ENCODE data around the gene NPR1. TPM values are rescaled to one million over a fixed set of nuclear protein-coding genes. Genes with fewer than 3 reads are reported as not detected.

Gene NPR1
- total RNA-seq, 1 donor from 2014 or later, result 5.9 TPM

- H3K27me3 Mint-ChIP-seq (ENCODE audit: low read depth), result peaks cover 49% of the 10 kb centered on the region
- H3K27ac Mint-ChIP-seq, result no peak overlapping the region
- peak overlapping the region; percentile 79 for H3K4me3 Mint-ChIP-seq
- no peaks in the 10 kb centered on the region for H3K9me3 Mint-ChIP-seq
- no peaks in the 10 kb centered on the region for H3K36me3 Mint-ChIP-seq
- H3K4me1 Mint-ChIP-seq, result peaks cover 23% of the 10 kb centered on the region
- TF ChIP-seq CTCF (IDR thresholded peaks at IDR 0.05; ENCODE audit: unreplicated experiment), result peak; percentile 71
- peak in 1 of 2 experiments; percentile 64 for DNase-seq (ENCODE audit: low spot score in 2 of 2, unreplicated experiment in 2 of 2)
These were observed 570 bp upstream of the NPR1 start for GRCh38 chr1:153677718-153678518.

GRCh38 chr1:153679337-153680119 is 1.0 kb downstream of the NPR1 start:
- Mint-ChIP-seq H3K9me3 (no peaks in the 10 kb centered on the region), H3K27ac (peak overlapping the region; percentile 56), H3K27me3 (ENCODE audit: low read depth) (peaks cover 57% of the 10 kb centered on the region), H3K4me1 (peaks cover 29% of the 10 kb centered on the region), H3K36me3 (peaks cover 1% of the 10 kb centered on the region), H3K4me3 (peak overlapping the region; percentile 79)
- no peak for TF ChIP-seq CTCF (IDR thresholded peaks at IDR 0.05; ENCODE audit: unreplicated experiment)
- DNase-seq (ENCODE audit: low spot score in 2 of 2, unreplicated experiment in 2 of 2), result peak in 1 of 2 experiments; percentile 49

GRCh38 chr1:153680120-153680403 is 1.6 kb downstream of the NPR1 start:
- Mint-ChIP-seq H3K27ac (peak overlapping the region; percentile 56), H3K4me1 (peaks cover 29% of the 10 kb centered on the region), H3K36me3 (peaks cover 1% of the 10 kb centered on the region), H3K27me3 (ENCODE audit: low read depth) (peaks cover 57% of the 10 kb centered on the region), H3K4me3 (peak overlapping the region; percentile 79), H3K9me3 (no peaks in the 10 kb centered on the region)
- DNase-seq (ENCODE audit: low spot score in 2 of 2, unreplicated experiment in 2 of 2), result no peak
- TF ChIP-seq CTCF (IDR thresholded peaks at IDR 0.05; ENCODE audit: unreplicated experiment), result no peak

- peaks cover 25% of the 10 kb centered on the region for H3K4me1 Mint-ChIP-seq
- peaks cover 1% of the 10 kb centered on the region for H3K36me3 Mint-ChIP-seq
- no peak overlapping the region for H3K27ac Mint-ChIP-seq
- H3K9me3 Mint-ChIP-seq, result no peaks in the 10 kb centered on the region
- no peak for DNase-seq (ENCODE audit: low spot score in 2 of 2, unreplicated experiment in 2 of 2)
- H3K4me3 Mint-ChIP-seq, result no peak overlapping the region
- no peak for TF ChIP-seq CTCF (IDR thresholded peaks at IDR 0.05; ENCODE audit: unreplicated experiment)
- peaks cover 59% of the 10 kb centered on the region for H3K27me3 Mint-ChIP-seq (ENCODE audit: low read depth)
These were observed 4.2 kb downstream of the NPR1 start for GRCh38 chr1:153682730-153683129.

- peaks cover 14% of the 10 kb centered on the region for H3K4me1 Mint-ChIP-seq
- H3K36me3 Mint-ChIP-seq, result peaks cover 1% of the 10 kb centered on the region
- H3K27me3 Mint-ChIP-seq (ENCODE audit: low read depth), result peaks cover 48% of the 10 kb centered on the region
- H3K27ac Mint-ChIP-seq, result no peak overlapping the region
- DNase-seq (ENCODE audit: low spot score in 2 of 2, unreplicated experiment in 2 of 2), result no peak
- TF ChIP-seq CTCF (IDR thresholded peaks at IDR 0.05; ENCODE audit: unreplicated experiment), result no peak
- H3K4me3 Mint-ChIP-seq, result no peak overlapping the region
- no peaks in the 10 kb centered on the region for H3K9me3 Mint-ChIP-seq
These were observed 5.4 kb downstream of the NPR1 start for GRCh38 chr1:153683854-153684253.

Data from mesothelial cell of epicardium (in vitro differentiated cells).